ENCODE results near the gene ZACN. TPM values are rescaled to one million over a fixed set of nuclear protein-coding genes. Genes with fewer than 3 reads are reported as not detected.

Gene ZACN
- polyA plus RNA-seq, 1 of the 3 experiments (the other 2 are of a cell fraction) = not detected

- no peaks in the 10 kb centered on the region for H3K4me1 ChIP-seq (ENCODE audit: control insufficient read depth in 1 of 2, insufficient read depth in 2 of 2, low read depth in 1 of 2, low read length in 1 of 2)
- no peaks in the 10 kb centered on the region; the same call in 1 of the 2 replicates for H3K79me2 ChIP-seq (ENCODE audit: insufficient read depth)
- no peak overlapping the region for H3K27ac ChIP-seq (ENCODE audit: low read depth in 2 of 2, low read length in 1 of 2)
- peaks cover 12% of the 10 kb centered on the region for H3F3A ChIP-seq (replicated peaks; ENCODE audit: insufficient read depth)
- 90% methylated on average over 8 of the region's 8 CpGs for WGBS (ENCODE audit: low lambda C conversion rate)
- no peak overlapping the region for H2AFZ ChIP-seq (ENCODE audit: low read depth)
- TF ChIP-seq NRF1 (IDR thresholded peaks at IDR 0.05; ENCODE audit: low read depth, low read length) = no peak
- TF ChIP-seq, protein P1, sequence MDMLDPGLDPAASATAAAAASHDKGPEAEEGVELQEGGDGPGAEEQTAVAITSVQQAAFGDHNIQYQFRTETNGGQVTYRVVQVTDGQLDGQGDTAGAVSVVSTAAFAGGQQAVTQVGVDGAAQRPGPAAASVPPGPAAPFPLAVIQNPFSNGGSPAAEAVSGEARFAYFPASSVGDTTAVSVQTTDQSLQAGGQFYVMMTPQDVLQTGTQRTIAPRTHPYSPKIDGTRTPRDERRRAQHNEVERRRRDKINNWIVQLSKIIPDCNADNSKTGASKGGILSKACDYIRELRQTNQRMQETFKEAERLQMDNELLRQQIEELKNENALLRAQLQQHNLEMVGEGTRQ (IDR thresholded peaks at IDR 0.05; ENCODE audit: borderline replicate concordance, low read depth, low read length) = no peak
- TF ChIP-seq, protein P2, sequence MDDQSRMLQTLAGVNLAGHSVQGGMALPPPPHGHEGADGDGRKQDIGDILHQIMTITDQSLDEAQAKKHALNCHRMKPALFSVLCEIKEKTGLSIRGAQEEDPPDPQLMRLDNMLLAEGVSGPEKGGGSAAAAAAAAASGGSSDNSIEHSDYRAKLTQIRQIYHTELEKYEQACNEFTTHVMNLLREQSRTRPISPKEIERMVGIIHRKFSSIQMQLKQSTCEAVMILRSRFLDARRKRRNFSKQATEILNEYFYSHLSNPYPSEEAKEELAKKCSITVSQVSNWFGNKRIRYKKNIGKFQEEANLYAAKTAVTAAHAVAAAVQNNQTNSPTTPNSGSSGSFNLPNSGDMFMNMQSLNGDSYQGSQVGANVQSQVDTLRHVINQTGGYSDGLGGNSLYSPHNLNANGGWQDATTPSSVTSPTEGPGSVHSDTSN (IDR thresholded peaks at IDR 0.05) = no peak
- no peak for TF ChIP-seq MEF2A (IDR thresholded peaks at IDR 0.05; ENCODE audit: borderline replicate concordance, low read depth)
- TF ChIP-seq EZH2phosphoT487 (IDR thresholded peaks at IDR 0.05; ENCODE audit: borderline replicate concordance, low read depth) = no peak
- no peak for TF ChIP-seq CTCF (IDR thresholded peaks at IDR 0.05)
- no peak for TF ChIP-seq RFX5 (IDR thresholded peaks at IDR 0.05; ENCODE audit: low read length)
- TF ChIP-seq FOSL2 (IDR thresholded peaks at IDR 0.05; ENCODE audit: borderline replicate concordance, low read depth) = no peak
- no peak for TF ChIP-seq RXRA (IDR thresholded peaks at IDR 0.05; ENCODE audit: borderline replicate concordance, low read depth)
- TF ChIP-seq, protein P3, sequence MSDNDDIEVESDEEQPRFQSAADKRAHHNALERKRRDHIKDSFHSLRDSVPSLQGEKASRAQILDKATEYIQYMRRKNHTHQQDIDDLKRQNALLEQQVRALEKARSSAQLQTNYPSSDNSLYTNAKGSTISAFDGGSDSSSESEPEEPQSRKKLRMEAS (IDR thresholded peaks at IDR 0.05; ENCODE audit: low read depth) = no peak
- TF ChIP-seq, protein P4, sequence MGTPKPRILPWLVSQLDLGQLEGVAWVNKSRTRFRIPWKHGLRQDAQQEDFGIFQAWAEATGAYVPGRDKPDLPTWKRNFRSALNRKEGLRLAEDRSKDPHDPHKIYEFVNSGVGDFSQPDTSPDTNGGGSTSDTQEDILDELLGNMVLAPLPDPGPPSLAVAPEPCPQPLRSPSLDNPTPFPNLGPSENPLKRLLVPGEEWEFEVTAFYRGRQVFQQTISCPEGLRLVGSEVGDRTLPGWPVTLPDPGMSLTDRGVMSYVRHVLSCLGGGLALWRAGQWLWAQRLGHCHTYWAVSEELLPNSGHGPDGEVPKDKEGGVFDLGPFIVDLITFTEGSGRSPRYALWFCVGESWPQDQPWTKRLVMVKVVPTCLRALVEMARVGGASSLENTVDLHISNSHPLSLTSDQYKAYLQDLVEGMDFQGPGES (IDR thresholded peaks at IDR 0.05; ENCODE audit: low read depth, low read length) = no peak
- TF ChIP-seq, protein P5, sequence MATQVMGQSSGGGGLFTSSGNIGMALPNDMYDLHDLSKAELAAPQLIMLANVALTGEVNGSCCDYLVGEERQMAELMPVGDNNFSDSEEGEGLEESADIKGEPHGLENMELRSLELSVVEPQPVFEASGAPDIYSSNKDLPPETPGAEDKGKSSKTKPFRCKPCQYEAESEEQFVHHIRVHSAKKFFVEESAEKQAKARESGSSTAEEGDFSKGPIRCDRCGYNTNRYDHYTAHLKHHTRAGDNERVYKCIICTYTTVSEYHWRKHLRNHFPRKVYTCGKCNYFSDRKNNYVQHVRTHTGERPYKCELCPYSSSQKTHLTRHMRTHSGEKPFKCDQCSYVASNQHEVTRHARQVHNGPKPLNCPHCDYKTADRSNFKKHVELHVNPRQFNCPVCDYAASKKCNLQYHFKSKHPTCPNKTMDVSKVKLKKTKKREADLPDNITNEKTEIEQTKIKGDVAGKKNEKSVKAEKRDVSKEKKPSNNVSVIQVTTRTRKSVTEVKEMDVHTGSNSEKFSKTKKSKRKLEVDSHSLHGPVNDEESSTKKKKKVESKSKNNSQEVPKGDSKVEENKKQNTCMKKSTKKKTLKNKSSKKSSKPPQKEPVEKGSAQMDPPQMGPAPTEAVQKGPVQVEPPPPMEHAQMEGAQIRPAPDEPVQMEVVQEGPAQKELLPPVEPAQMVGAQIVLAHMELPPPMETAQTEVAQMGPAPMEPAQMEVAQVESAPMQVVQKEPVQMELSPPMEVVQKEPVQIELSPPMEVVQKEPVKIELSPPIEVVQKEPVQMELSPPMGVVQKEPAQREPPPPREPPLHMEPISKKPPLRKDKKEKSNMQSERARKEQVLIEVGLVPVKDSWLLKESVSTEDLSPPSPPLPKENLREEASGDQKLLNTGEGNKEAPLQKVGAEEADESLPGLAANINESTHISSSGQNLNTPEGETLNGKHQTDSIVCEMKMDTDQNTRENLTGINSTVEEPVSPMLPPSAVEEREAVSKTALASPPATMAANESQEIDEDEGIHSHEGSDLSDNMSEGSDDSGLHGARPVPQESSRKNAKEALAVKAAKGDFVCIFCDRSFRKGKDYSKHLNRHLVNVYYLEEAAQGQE (IDR thresholded peaks at IDR 0.05; ENCODE audit: low read depth, low read length) = no peak
- TF ChIP-seq ELF1 (IDR thresholded peaks at IDR 0.05) = no peak
- no peak for TF ChIP-seq SIN3A (IDR thresholded peaks at IDR 0.05; ENCODE audit: borderline replicate concordance, low read depth, low read length)
- no peak for TF ChIP-seq GATA2 (CRISPR knock-in tag; IDR thresholded peaks at IDR 0.05)
- no peak for TF ChIP-seq SMC3 (IDR thresholded peaks at IDR 0.05; ENCODE audit: low read depth, low read length)
- no peak for TF ChIP-seq CHD2 (IDR thresholded peaks at IDR 0.05; ENCODE audit: low read length, partially characterized antibody)
- no peak overlapping the region for H3K9ac ChIP-seq
- H3K4me3 ChIP-seq (ENCODE audit: low read depth in 2 of 2, low read length in 1 of 2) = no peak overlapping the region
- H3K27me3 ChIP-seq (ENCODE audit: insufficient read depth) = no peaks in the 10 kb centered on the region
- H4K20me1 ChIP-seq (ENCODE audit: insufficient read depth) = no peaks in the 10 kb centered on the region
- ChIA-PET CTCF (interaction anchor here (0.8 to 2.6 kb wide), 6 partner anchors 9 to 352 kb away, joined by 3 to 12 read pairs (median 4); partner anchors contain the start of gene CDK3), POLR2A (no interaction called here)
- no peaks in the 10 kb centered on the region for H3K9me2 ChIP-seq
- peaks cover 80 to 88% of the 10 kb centered on the region in 2 experiments for H3K36me3 ChIP-seq (replicated peaks in 1 of 2; ENCODE audit: control insufficient read depth in 1 of 2, insufficient read depth in 2 of 2, low read length in 1 of 2)
- DNase-seq = no peak
- H3K4me2 ChIP-seq = no peak overlapping the region
- H3K9me3 ChIP-seq = no peaks in the 10 kb centered on the region
Observed at GRCh38 chr17:76046064-76046463, 32.9 kb upstream of the ZACN start.
